ENCODE data around the gene RGMB. TPM values are rescaled to one million over a fixed set of nuclear protein-coding genes. Genes with fewer than 3 reads are reported as not detected.

RGMB gene
- total RNA-seq, 1 donor, result 70.9 TPM

- Histone ChIP-seq H3K27me3 (ENCODE audit: insufficient read depth, low read length) (no peaks in the 10 kb centered on the region), H3K4me3 (ENCODE audit: insufficient read depth, low read length) (no peak overlapping the region), H3K9me3 (ENCODE audit: low read depth, low read length) (no peaks in the 10 kb centered on the region), H3K79me2 (ENCODE audit: insufficient read depth, low read length) (no peaks in the 10 kb centered on the region), H2AFZ (ENCODE audit: low read length) (no peak overlapping the region), H3K4me1 (ENCODE audit: insufficient read depth, low read length) (peaks cover 7% of the 10 kb centered on the region), H4K20me1 (ENCODE audit: insufficient read depth, low read length) (no peaks in the 10 kb centered on the region), H3K36me3 (ENCODE audit: insufficient read depth, low read length) (no peaks in the 10 kb centered on the region), H3K4me2 (ENCODE audit: insufficient read depth, low read length) (no peak overlapping the region), H3K27ac (ENCODE audit: low read depth, low read length) (no peak overlapping the region)
- TF ChIP-seq CTCF (IDR thresholded peaks at IDR 0.05; ENCODE audit: extremely low read depth, low read depth, low read length), result no peak
- no peak for DNase-seq (ENCODE audit: insufficient read length, low spot score, missing footprints)
These were observed 20.0 kb upstream of the RGMB start for GRCh38 chr5:98753507-98753906.

- H4K20me1 ChIP-seq (ENCODE audit: insufficient read depth, low read length), result no peaks in the 10 kb centered on the region
- peak overlapping the region; percentile 57 for H3K27ac ChIP-seq (ENCODE audit: low read depth, low read length)
- no peak for TF ChIP-seq CTCF (IDR thresholded peaks at IDR 0.05; ENCODE audit: extremely low read depth, low read depth, low read length)
- no peak overlapping the region for H3K4me3 ChIP-seq (ENCODE audit: insufficient read depth, low read length)
- peak overlapping the region; percentile 0 for H3K4me2 ChIP-seq (ENCODE audit: insufficient read depth, low read length)
- H3K79me2 ChIP-seq (ENCODE audit: insufficient read depth, low read length), result no peaks in the 10 kb centered on the region
- H3K9me3 ChIP-seq (ENCODE audit: low read depth, low read length), result no peaks in the 10 kb centered on the region
- no peak overlapping the region for H2AFZ ChIP-seq (ENCODE audit: low read length)
- no peaks in the 10 kb centered on the region for H3K27me3 ChIP-seq (ENCODE audit: insufficient read depth, low read length)
- DNase-seq (ENCODE audit: insufficient read length, low spot score, missing footprints), result peak; percentile 45
- H3K36me3 ChIP-seq (ENCODE audit: insufficient read depth, low read length), result no peaks in the 10 kb centered on the region
- H3K4me1 ChIP-seq (ENCODE audit: insufficient read depth, low read length), result peaks cover 7% of the 10 kb centered on the region
These were observed 18.1 kb upstream of the RGMB start for GRCh38 chr5:98755406-98755805.

GRCh38 chr5:98757978-98758377 lies 15.5 kb upstream of the RGMB start:
- no peaks in the 10 kb centered on the region for H3K79me2 ChIP-seq (ENCODE audit: insufficient read depth, low read length)
- no peak for DNase-seq (ENCODE audit: insufficient read length, low spot score, missing footprints)
- H3K4me3 ChIP-seq (ENCODE audit: insufficient read depth, low read length), result no peak overlapping the region
- peaks cover 7% of the 10 kb centered on the region for H3K4me1 ChIP-seq (ENCODE audit: insufficient read depth, low read length)
- no peaks in the 10 kb centered on the region for H3K27me3 ChIP-seq (ENCODE audit: insufficient read depth, low read length)
- no peaks in the 10 kb centered on the region for H4K20me1 ChIP-seq (ENCODE audit: insufficient read depth, low read length)
- H3K36me3 ChIP-seq (ENCODE audit: insufficient read depth, low read length), result no peaks in the 10 kb centered on the region
- H3K4me2 ChIP-seq (ENCODE audit: insufficient read depth, low read length), result no peak overlapping the region
- H2AFZ ChIP-seq (ENCODE audit: low read length), result no peak overlapping the region
- no peak for TF ChIP-seq CTCF (IDR thresholded peaks at IDR 0.05; ENCODE audit: extremely low read depth, low read depth, low read length)
- H3K9me3 ChIP-seq (ENCODE audit: low read depth, low read length), result no peaks in the 10 kb centered on the region
- H3K27ac ChIP-seq (ENCODE audit: low read depth, low read length), result no peak overlapping the region

GRCh38 chr5:98763001-98763630 lies 10.3 kb upstream of the RGMB start:
- H3K27ac ChIP-seq (ENCODE audit: low read depth, low read length), result peak overlapping the region; percentile 68
- no peak for TF ChIP-seq CTCF (IDR thresholded peaks at IDR 0.05; ENCODE audit: extremely low read depth, low read depth, low read length)
- H3K79me2 ChIP-seq (ENCODE audit: insufficient read depth, low read length), result no peaks in the 10 kb centered on the region
- DNase-seq (ENCODE audit: insufficient read length, low spot score, missing footprints), result peak; percentile 92
- H2AFZ ChIP-seq (ENCODE audit: low read length), result peak overlapping the region; percentile 11
- no peaks in the 10 kb centered on the region for H3K36me3 ChIP-seq (ENCODE audit: insufficient read depth, low read length)
- H3K4me2 ChIP-seq (ENCODE audit: insufficient read depth, low read length), result peak overlapping the region; percentile 42
- H3K9me3 ChIP-seq (ENCODE audit: low read depth, low read length), result no peaks in the 10 kb centered on the region
- peaks cover 19% of the 10 kb centered on the region for H3K4me1 ChIP-seq (ENCODE audit: insufficient read depth, low read length)
- H3K27me3 ChIP-seq (ENCODE audit: insufficient read depth, low read length), result no peaks in the 10 kb centered on the region
- no peaks in the 10 kb centered on the region for H4K20me1 ChIP-seq (ENCODE audit: insufficient read depth, low read length)
- H3K4me3 ChIP-seq (ENCODE audit: insufficient read depth, low read length), result no peak overlapping the region

All from osteoblast (primary cell).